ENCODE data around the gene KCNK4.
"Not testable (repeated sequence)": the region's sequence is repeated elsewhere in the genome, so short reads cannot be mapped to it uniquely, and the experiment has no call there.

The KCNK4 gene

GRCh38 chr11:64291262-64291751, at the start of gene KCNK4:
KCNK4 (plus strand) TSS chr11:64291302; CDS start chr11:64293019, 1,717 bp downstream.
- Mint-ChIP-seq H3K27ac (peak within 1 kb of the TSS; percentile 49), H3K36me3 (peaks cover 17% of the 10 kb centered on the region), H3K4me3 (peak within 1 kb of the TSS; percentile 71), H3K9me3 (no peaks in the 10 kb centered on the region), H3K27me3 (peaks cover 55% of the 10 kb centered on the region), H3K4me1 (peaks cover 22% of the 10 kb centered on the region)
- no peak for ATAC-seq

- peaks cover 73% of the 10 kb centered on the region for H3K4me1 Mint-ChIP-seq
- no peaks in the 10 kb centered on the region for H3K27me3 Mint-ChIP-seq
- H3K27ac Mint-ChIP-seq: peak overlapping the region; percentile 99
- peak overlapping the region; percentile 86 for H3K4me3 Mint-ChIP-seq
- ATAC-seq: peak; percentile 5
- H3K36me3 Mint-ChIP-seq: peaks cover 47% of the 10 kb centered on the region
- no peaks in the 10 kb centered on the region for H3K9me3 Mint-ChIP-seq
These were observed 49.4 kb upstream of the KCNK4 start for GRCh38 chr11:64241491-64242374.

- peak overlapping the region; percentile 99 for H3K27ac Mint-ChIP-seq
- H3K27me3 Mint-ChIP-seq: no peaks in the 10 kb centered on the region
- H3K4me3 Mint-ChIP-seq: peak overlapping the region; percentile 86
- H3K36me3 Mint-ChIP-seq: peaks cover 31% of the 10 kb centered on the region
- no peaks in the 10 kb centered on the region for H3K9me3 Mint-ChIP-seq
- H3K4me1 Mint-ChIP-seq: peaks cover 70% of the 10 kb centered on the region
- no peak for ATAC-seq
These were observed 47.8 kb upstream of the KCNK4 start for GRCh38 chr11:64243236-64243854.

- H3K27me3 Mint-ChIP-seq: no peaks in the 10 kb centered on the region
- ATAC-seq: no peak
- H3K4me1 Mint-ChIP-seq: peaks cover 63% of the 10 kb centered on the region
- H3K9me3 Mint-ChIP-seq: no peaks in the 10 kb centered on the region
- peak overlapping the region; percentile 99 for H3K27ac Mint-ChIP-seq
- H3K4me3 Mint-ChIP-seq: peak overlapping the region; percentile 13
- peaks cover 24% of the 10 kb centered on the region for H3K36me3 Mint-ChIP-seq
These were observed 47.0 kb upstream of the KCNK4 start for GRCh38 chr11:64244107-64244506.

GRCh38 chr11:64244966-64245365, 46.1 kb upstream of the KCNK4 start:
- no peaks in the 10 kb centered on the region for H3K9me3 Mint-ChIP-seq
- H3K27ac Mint-ChIP-seq: peak overlapping the region; percentile 88
- H3K4me3 Mint-ChIP-seq: peak overlapping the region; percentile 95
- no peak for ATAC-seq
- peaks cover 56% of the 10 kb centered on the region for H3K4me1 Mint-ChIP-seq
- peaks cover 18% of the 10 kb centered on the region for H3K36me3 Mint-ChIP-seq
- no peaks in the 10 kb centered on the region for H3K27me3 Mint-ChIP-seq

GRCh38 chr11:64245401-64245796, 45.7 kb upstream of the KCNK4 start:
- H3K4me3 Mint-ChIP-seq: peak overlapping the region; percentile 95
- no peak for ATAC-seq
- H3K27me3 Mint-ChIP-seq: no peaks in the 10 kb centered on the region
- H3K4me1 Mint-ChIP-seq: peaks cover 56% of the 10 kb centered on the region
- no peaks in the 10 kb centered on the region for H3K9me3 Mint-ChIP-seq
- peaks cover 18% of the 10 kb centered on the region for H3K36me3 Mint-ChIP-seq
- H3K27ac Mint-ChIP-seq: peak overlapping the region; percentile 88

GRCh38 chr11:64245797-64246620, 45.1 kb upstream of the KCNK4 start:
- ATAC-seq: no peak
- peaks cover 18% of the 10 kb centered on the region for H3K36me3 Mint-ChIP-seq
- peaks cover 58% of the 10 kb centered on the region for H3K4me1 Mint-ChIP-seq
- no peaks in the 10 kb centered on the region for H3K27me3 Mint-ChIP-seq
- H3K27ac Mint-ChIP-seq: peak overlapping the region; percentile 88
- peak overlapping the region; percentile 95 for H3K4me3 Mint-ChIP-seq
- H3K9me3 Mint-ChIP-seq: no peaks in the 10 kb centered on the region

- peak; percentile 3 for ATAC-seq
- H3K9me3 Mint-ChIP-seq, H3K27me3 Mint-ChIP-seq: not testable (repeated sequence)
- Mint-ChIP-seq H3K36me3 (peaks cover 18% of the 10 kb centered on the region), H3K27ac (peak overlapping the region; percentile 88), H3K4me3 (peak overlapping the region; percentile 87), H3K4me1 (peaks cover 60% of the 10 kb centered on the region)
These were observed 44.6 kb upstream of the KCNK4 start for GRCh38 chr11:64246621-64246870.

- no peaks in the 10 kb centered on the region for H3K27me3 Mint-ChIP-seq
- peaks cover 64% of the 10 kb centered on the region for H3K4me1 Mint-ChIP-seq
- H3K4me3 Mint-ChIP-seq: peak within 1 kb of the TSS; percentile 95
- H3K9me3 Mint-ChIP-seq: no peaks in the 10 kb centered on the region
- peaks cover 18% of the 10 kb centered on the region for H3K36me3 Mint-ChIP-seq
- H3K27ac Mint-ChIP-seq: peak within 1 kb of the TSS; percentile 88
- peak; percentile 72 for ATAC-seq
These were observed 44.0 kb upstream of the KCNK4 start, which contains the start of gene PPP1R14B for GRCh38 chr11:64246871-64247728. PPP1R14B (minus strand) TSS chr11:64246943; CDS start chr11:64246673, 270 bp downstream.

GRCh38 chr11:64247729-64248531, 43.2 kb upstream of the KCNK4 start:
- ATAC-seq: no peak
- no peaks in the 10 kb centered on the region for H3K9me3 Mint-ChIP-seq

GRCh38 chr11:64248578-64248977, 42.5 kb upstream of the KCNK4 start:
- Mint-ChIP-seq H3K4me1 (peaks cover 62% of the 10 kb centered on the region), H3K9me3 (no peaks in the 10 kb centered on the region), H3K27me3 (no peaks in the 10 kb centered on the region), H3K27ac (no peak overlapping the region), H3K36me3 (peaks cover 3% of the 10 kb centered on the region), H3K4me3 (no peak overlapping the region)
- no peak for ATAC-seq

More at GRCh38 chr11:64247729-64248531, 43.2 kb upstream of the KCNK4 start:
- Mint-ChIP-seq H3K4me1 (peaks cover 62% of the 10 kb centered on the region), H3K36me3 (peaks cover 10% of the 10 kb centered on the region), H3K27ac (peak overlapping the region; percentile 88), H3K4me3 (peak overlapping the region; percentile 87), H3K27me3 (no peaks in the 10 kb centered on the region)

GRCh38 chr11:64249038-64249437, 42.1 kb upstream of the KCNK4 start:
- no peak overlapping the region for H3K27ac Mint-ChIP-seq
- peaks cover 62% of the 10 kb centered on the region for H3K4me1 Mint-ChIP-seq
- ATAC-seq: no peak
- no peaks in the 10 kb centered on the region for H3K36me3 Mint-ChIP-seq
- no peaks in the 10 kb centered on the region for H3K27me3 Mint-ChIP-seq
- no peaks in the 10 kb centered on the region for H3K9me3 Mint-ChIP-seq
- H3K4me3 Mint-ChIP-seq: no peak overlapping the region

GRCh38 chr11:64249563-64250414, 41.3 kb upstream of the KCNK4 start:
- Mint-ChIP-seq H3K4me1 (peaks cover 62% of the 10 kb centered on the region), H3K36me3 (no peaks in the 10 kb centered on the region), H3K27me3 (no peaks in the 10 kb centered on the region), H3K27ac (no peak overlapping the region), H3K4me3 (peak overlapping the region; percentile 26), H3K9me3 (no peaks in the 10 kb centered on the region)
- ATAC-seq: no peak

Measured in stimulated activated memory B cell treated with anti-CD40 and anti-IgM and Interleukin-4, amounts not matched to agents 10 μg/mL and 1 μg/mL and 100 μg/mL, for 72 hours (primary cell).